Measurements from ENCODE around the gene CRLF3. TPM values are rescaled to one million over a fixed set of nuclear protein-coding genes. Genes with fewer than 3 reads are reported as not detected.
A peak's percentile ranks its signal among the peaks of the same experiment; 100 is the strongest.
"Not testable (repeated sequence)": the region's sequence is repeated elsewhere in the genome, so short reads cannot be mapped to it uniquely, and the experiment has no call there.

The CRLF3 gene
- total RNA-seq, 1 experiment from 2014 or later = 17.9 TPM

GRCh38 chr17:30780343-30780742 lies 44.1 kb downstream of the CRLF3 start:
- DNase-seq (ENCODE audit: low spot score) = no peak
- Mint-ChIP-seq H3K9me3 (0 out of 2 replicates have a peak, but pooled peaks cover 4% of the 10 kb centered on the region), H3K27me3 (ENCODE audit: low read depth) (no peaks in the 10 kb centered on the region), H3K4me1 (no peaks in the 10 kb centered on the region), H3K36me3 (peaks cover 41% of the 10 kb centered on the region), H3K4me3 (no peak overlapping the region), H3K27ac (peak overlapping the region; percentile 1; the same call in 1 of the 2 replicates)
- no peak for ATAC-seq
- TF ChIP-seq ATF1 (CRISPR knock-in tag; IDR thresholded peaks at IDR 0.05) (no peak), GABPB1 (CRISPR knock-in tag; IDR thresholded peaks at IDR 0.05) (no peak), FOXK1 (CRISPR knock-in tag; IDR thresholded peaks at IDR 0.05) (no peak), ETV6 (CRISPR knock-in tag; IDR thresholded peaks at IDR 0.05) (no peak), ATF3 (CRISPR knock-in tag; conservative IDR thresholded peaks at IDR 0.05) (no peak), TEAD1 (CRISPR knock-in tag; IDR thresholded peaks at IDR 0.05) (no peak), NR2C2 (CRISPR knock-in tag; IDR thresholded peaks at IDR 0.05) (no peak), ZNF317 (CRISPR knock-in tag; IDR thresholded peaks at IDR 0.05; ENCODE audit: borderline replicate concordance, low read depth) (no peak), IRF2 (CRISPR knock-in tag; IDR thresholded peaks at IDR 0.05; ENCODE audit: borderline replicate concordance, low read depth) (no peak), ZNF219 (CRISPR knock-in tag; IDR thresholded peaks at IDR 0.05; ENCODE audit: borderline replicate concordance) (no peak)
- ChIA-PET CTCF (no interaction called here), POLR2A (no interaction called here)

DNA sequence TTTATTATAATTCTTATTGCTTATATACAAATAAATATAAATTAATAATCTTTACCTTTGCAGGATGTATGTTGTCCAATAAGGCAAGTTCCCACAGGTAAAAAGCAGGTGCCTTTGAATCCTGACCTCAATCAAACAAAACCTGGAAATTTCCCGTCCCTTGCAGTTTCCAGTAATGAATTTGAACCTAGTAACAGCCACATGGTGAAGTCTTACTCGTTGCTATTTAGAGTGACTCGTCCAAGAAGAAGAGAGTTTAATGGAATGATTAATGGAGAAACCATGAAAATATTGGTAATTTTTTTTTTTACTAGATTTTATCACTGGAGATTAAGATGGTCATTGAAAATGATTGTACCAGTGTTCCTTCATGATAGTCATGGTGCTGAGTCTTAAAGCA lies 55.7 kb downstream of the CRLF3 start:
- H3K9me3 Mint-ChIP-seq; H3K27me3 Mint-ChIP-seq (ENCODE audit: low read depth); ATAC-seq; H3K27ac Mint-ChIP-seq; DNase-seq (ENCODE audit: low spot score); CTCF ChIA-PET; H3K4me3 Mint-ChIP-seq; H3K4me1 Mint-ChIP-seq; POLR2A ChIA-PET: not testable (repeated sequence)
- H3K36me3 Mint-ChIP-seq = peaks cover 41% of the 10 kb centered on the region

DNA sequence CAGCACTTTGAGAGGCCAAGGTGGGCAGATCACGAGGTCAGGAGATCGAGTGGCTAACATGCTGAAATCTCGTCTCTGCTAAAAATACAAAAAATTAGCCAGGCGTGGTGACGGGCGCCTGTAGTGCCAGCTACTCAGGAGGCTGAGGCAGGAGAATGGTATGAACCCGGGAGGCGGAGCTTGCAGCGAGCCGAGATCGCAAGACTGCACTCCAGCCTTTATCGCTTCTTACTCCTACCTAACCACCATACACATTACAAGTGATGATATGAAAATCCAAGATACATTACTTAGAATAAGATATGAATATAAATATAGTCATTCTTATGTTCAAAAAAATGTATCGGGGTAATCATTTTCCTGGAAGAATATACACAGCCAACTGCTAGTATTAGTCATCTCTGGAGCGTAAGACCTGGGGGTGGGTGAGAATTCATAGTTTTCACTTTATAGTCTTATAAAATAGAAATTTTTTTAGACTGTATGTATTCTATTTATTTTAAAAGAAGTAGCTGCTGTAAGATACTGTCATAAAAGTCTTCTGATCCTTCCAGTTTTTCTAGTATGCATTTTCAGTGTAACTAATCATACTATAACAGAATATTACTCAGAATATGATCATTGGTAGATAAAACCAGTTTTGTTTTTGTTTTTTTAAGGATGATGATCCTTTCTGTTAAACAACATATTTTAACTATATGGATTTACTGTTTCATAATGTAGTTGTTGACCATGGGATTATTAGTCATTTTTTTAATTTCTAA lies 56.7 kb downstream of the CRLF3 start:
- CTCF ChIA-PET; H3K4me1 Mint-ChIP-seq; H3K9me3 Mint-ChIP-seq; ATAC-seq; POLR2A ChIA-PET; H3K4me3 Mint-ChIP-seq; DNase-seq (ENCODE audit: low spot score); H3K27ac Mint-ChIP-seq; H3K27me3 Mint-ChIP-seq (ENCODE audit: low read depth): not testable (repeated sequence)
- H3K36me3 Mint-ChIP-seq = peaks cover 41% of the 10 kb centered on the region

DNA sequence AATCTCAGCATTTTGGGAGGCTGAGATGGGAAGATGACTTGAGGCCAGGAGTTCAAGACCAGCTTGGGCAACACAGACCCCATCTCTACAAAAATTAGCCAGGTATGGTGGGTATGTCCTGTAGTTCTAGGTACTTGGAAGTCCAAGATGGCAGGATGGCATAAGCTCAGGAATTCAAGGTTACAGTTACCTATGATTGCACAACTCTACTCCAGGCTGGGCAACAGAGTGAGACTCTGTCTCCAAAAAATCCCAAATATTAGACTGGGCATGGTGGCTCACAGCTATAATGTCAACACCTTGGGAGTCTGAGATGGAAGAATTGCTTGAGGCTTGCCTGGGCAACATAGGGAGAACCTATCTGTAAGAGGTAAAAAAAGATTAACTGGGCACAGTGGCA lies 63.4 kb downstream of the CRLF3 start:
- ChIA-PET CTCF (no interaction called here), POLR2A (no interaction called here)
- no peaks in the 10 kb centered on the region for H3K9me3 Mint-ChIP-seq
- no peak overlapping the region for H3K4me3 Mint-ChIP-seq
- DNase-seq (ENCODE audit: low spot score) (no peak), ATAC-seq (no peak)
- H3K36me3 Mint-ChIP-seq = peaks cover 25% of the 10 kb centered on the region
- no peaks in the 10 kb centered on the region for H3K4me1 Mint-ChIP-seq
- no peak overlapping the region for H3K27ac Mint-ChIP-seq
- no peaks in the 10 kb centered on the region for H3K27me3 Mint-ChIP-seq (ENCODE audit: low read depth)
- TF ChIP-seq, protein P1, sequence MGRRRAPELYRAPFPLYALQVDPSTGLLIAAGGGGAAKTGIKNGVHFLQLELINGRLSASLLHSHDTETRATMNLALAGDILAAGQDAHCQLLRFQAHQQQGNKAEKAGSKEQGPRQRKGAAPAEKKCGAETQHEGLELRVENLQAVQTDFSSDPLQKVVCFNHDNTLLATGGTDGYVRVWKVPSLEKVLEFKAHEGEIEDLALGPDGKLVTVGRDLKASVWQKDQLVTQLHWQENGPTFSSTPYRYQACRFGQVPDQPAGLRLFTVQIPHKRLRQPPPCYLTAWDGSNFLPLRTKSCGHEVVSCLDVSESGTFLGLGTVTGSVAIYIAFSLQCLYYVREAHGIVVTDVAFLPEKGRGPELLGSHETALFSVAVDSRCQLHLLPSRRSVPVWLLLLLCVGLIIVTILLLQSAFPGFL (CRISPR knock-in tag; IDR thresholded peaks at IDR 0.05; ENCODE audit: borderline replicate concordance) = no peak
- TF ChIP-seq, protein P2, sequence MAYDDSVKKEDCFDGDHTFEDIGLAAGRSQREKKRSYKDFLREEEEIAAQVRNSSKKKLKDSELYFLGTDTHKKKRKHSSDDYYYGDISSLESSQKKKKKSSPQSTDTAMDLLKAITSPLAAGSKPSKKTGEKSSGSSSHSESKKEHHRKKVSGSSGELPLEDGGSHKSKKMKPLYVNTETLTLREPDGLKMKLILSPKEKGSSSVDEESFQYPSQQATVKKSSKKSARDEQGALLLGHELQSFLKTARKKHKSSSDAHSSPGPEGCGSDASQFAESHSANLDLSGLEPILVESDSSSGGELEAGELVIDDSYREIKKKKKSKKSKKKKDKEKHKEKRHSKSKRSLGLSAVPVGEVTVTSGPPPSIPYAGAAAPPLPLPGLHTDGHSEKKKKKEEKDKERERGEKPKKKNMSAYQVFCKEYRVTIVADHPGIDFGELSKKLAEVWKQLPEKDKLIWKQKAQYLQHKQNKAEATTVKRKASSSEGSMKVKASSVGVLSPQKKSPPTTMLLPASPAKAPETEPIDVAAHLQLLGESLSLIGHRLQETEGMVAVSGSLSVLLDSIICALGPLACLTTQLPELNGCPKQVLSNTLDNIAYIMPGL (CRISPR knock-in tag; IDR thresholded peaks at IDR 0.05) = no peak
- TF ChIP-seq TP53 (CRISPR knock-in tag; IDR thresholded peaks at IDR 0.05) = no peak
- no peak for TF ChIP-seq MXD4 (CRISPR knock-in tag; IDR thresholded peaks at IDR 0.05; ENCODE audit: borderline replicate concordance)
- TF ChIP-seq AR (CRISPR knock-in tag; IDR thresholded peaks at IDR 0.05) = no peak
- no peak for TF ChIP-seq ZNF232 (CRISPR knock-in tag; IDR thresholded peaks at IDR 0.05)
- no peak for TF ChIP-seq RELA (CRISPR knock-in tag; IDR thresholded peaks at IDR 0.05; ENCODE audit: borderline replicate concordance)
- TF ChIP-seq, protein P3, sequence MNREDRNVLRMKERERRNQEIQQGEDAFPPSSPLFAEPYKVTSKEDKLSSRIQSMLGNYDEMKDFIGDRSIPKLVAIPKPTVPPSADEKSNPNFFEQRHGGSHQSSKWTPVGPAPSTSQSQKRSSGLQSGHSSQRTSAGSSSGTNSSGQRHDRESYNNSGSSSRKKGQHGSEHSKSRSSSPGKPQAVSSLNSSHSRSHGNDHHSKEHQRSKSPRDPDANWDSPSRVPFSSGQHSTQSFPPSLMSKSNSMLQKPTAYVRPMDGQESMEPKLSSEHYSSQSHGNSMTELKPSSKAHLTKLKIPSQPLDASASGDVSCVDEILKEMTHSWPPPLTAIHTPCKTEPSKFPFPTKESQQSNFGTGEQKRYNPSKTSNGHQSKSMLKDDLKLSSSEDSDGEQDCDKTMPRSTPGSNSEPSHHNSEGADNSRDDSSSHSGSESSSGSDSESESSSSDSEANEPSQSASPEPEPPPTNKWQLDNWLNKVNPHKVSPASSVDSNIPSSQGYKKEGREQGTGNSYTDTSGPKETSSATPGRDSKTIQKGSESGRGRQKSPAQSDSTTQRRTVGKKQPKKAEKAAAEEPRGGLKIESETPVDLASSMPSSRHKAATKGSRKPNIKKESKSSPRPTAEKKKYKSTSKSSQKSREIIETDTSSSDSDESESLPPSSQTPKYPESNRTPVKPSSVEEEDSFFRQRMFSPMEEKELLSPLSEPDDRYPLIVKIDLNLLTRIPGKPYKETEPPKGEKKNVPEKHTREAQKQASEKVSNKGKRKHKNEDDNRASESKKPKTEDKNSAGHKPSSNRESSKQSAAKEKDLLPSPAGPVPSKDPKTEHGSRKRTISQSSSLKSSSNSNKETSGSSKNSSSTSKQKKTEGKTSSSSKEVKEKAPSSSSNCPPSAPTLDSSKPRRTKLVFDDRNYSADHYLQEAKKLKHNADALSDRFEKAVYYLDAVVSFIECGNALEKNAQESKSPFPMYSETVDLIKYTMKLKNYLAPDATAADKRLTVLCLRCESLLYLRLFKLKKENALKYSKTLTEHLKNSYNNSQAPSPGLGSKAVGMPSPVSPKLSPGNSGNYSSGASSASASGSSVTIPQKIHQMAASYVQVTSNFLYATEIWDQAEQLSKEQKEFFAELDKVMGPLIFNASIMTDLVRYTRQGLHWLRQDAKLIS (CRISPR knock-in tag; IDR thresholded peaks at IDR 0.05; ENCODE audit: borderline replicate concordance) = no peak
- no peak for TF ChIP-seq GRHL2 (CRISPR knock-in tag; IDR thresholded peaks at IDR 0.05; ENCODE audit: insufficient replicate concordance, severe bottlenecking)

All from WTC11 (cell line).